Ascending aorta (tissue), 2 donors: Measurements from ENCODE around the gene UGGT1. TPM values are rescaled to one million over a fixed set of nuclear protein-coding genes. Genes with fewer than 3 reads are reported as not detected.

Experiments
- DNase-seq, 2 donors: peaks; one replicate each; pipeline ENCODE4 v3.0.0-alpha.2; 2019; ENCODE audit warnings: low spot score in 2 of 2
- H3K27ac ChIP-seq, 2 donors: fragments of 200-600 bp; sonication (generic); one replicate each; pipeline ENCODE4 v1.5.1; 2016 to 2017; ENCODE audit warnings: mild to moderate bottlenecking in 1 of 2
- H3K27me3 ChIP-seq: fragments of 200-600 bp; sonication (generic); one replicate; pipeline ENCODE4 v1.5.1; 2017
- H3K36me3 ChIP-seq, 2 donors: fragments of 200-600 bp; sonication (generic); one replicate each; pipeline ENCODE4 v1.5.1; 2016
- H3K4me1 ChIP-seq, 2 donors: fragments of 200-600 bp; sonication (generic); one replicate each; pipeline ENCODE4 v1.5.1; 2016 to 2017; ENCODE audit warnings: mild to moderate bottlenecking in 1 of 2
- H3K4me3 ChIP-seq, 2 donors: fragments of 200-600 bp; sonication (generic); one replicate each; pipeline ENCODE4 v1.5.1; 2016 to 2017; ENCODE audit warnings: mild to moderate bottlenecking in 1 of 2
- H3K9me3 ChIP-seq, 2 donors: fragments of 200-600 bp; sonication (generic); one replicate each; pipeline ENCODE4 v1.5.1; 2016
- CTCF ChIP-seq, 3 experiments: fragments of 200-600 bp in 2 of 3; fragments of 450-650 bp in 1 of 3; sonication (generic) in 2 of 3; IDR thresholded peaks; one replicate each; pipeline ENCODE4 v1.5.1; 2016 to 2019; ENCODE audit warnings: antibody characterized with exemption in 3 of 3, mild to moderate bottlenecking in 1 of 3, moderate library complexity in 1 of 3
- intact Hi-C: fragments of 100-400 bp; cut with DNase I; formaldehyde crosslinking; loops from one replicate; pipeline ENCODE4 v1.15.1; 2023
- total RNA-seq: library from RNA; depleted of rRNA; stranded (reverse); fragments of >200 nt; gene quantifications from one replicate; pipeline ENCODE4 v1.1.0, GENCODE V29; 2016

UGGT1 gene
- total RNA-seq, 1 donor from 2014 or later, result 42.0 TPM

GRCh38 chr2:128241896-128242295, 150.9 kb downstream of the UGGT1 start:
- intact Hi-C loops, result loop anchor here (10.0 kb wide), 1 partner anchor 1143 kb away; no protein-coding TSS in a partner anchor
- no peak for DNase-seq

More at GRCh38 chr2:128241896-128242295, 150.9 kb downstream of the UGGT1 start:
- no peak for TF ChIP-seq CTCF (IDR thresholded peaks at IDR 0.05)
- Histone ChIP-seq H3K27me3 (no peaks in the 10 kb centered on the region), H3K4me3 (no peak overlapping the region), H3K36me3 (no peaks in the 10 kb centered on the region), H3K27ac (no peak overlapping the region), H3K4me1 (no peaks in the 10 kb centered on the region), H3K9me3 (no peaks in the 10 kb centered on the region)

Other genes with a start within 250 kb of the UGGT1 start
- 2.1 TPM for gene POLR2D, start 233.0 kb upstream of the UGGT1 start, total RNA-seq
- 20.6 TPM for gene AMMECR1L, start 205.2 kb upstream of the UGGT1 start, total RNA-seq
- gene SAP130, start 63.1 kb upstream of the UGGT1 start, total RNA-seq, result 2.8 TPM
- 42.7 TPM for gene HS6ST1, start 227.7 kb downstream of the UGGT1 start, total RNA-seq